RWPE2 (cell line): ENCODE measurements around the gene RSAD2.

Experiments
- ATAC-seq: fragments of 200-7000 bp; cut with Tn5 transposase; 3 replicates; pipeline ENCODE4 v1.9.1; 2021; ENCODE audit warnings: low read depth
- DNase-seq: peaks from one replicate; pipeline ENCODE4 v3.0.0-alpha.2; 2020; ENCODE audit warnings: low spot score
- H3K27ac ChIP-seq: fragments of 450-650 bp; 2 replicates; pipeline ENCODE4 v1.5.1; 2017; ENCODE audit warnings: mild to moderate bottlenecking; ENCODE audit not compliant: poor library complexity, severe bottlenecking
- H3K27me3 ChIP-seq: fragments of 250-450 bp; sonication (Bioruptor Pico); 2 replicates; pipeline ENCODE4 v1.5.1; 2021; ENCODE audit warnings: mild to moderate bottlenecking, moderate library complexity; ENCODE audit not compliant: insufficient read depth, poor library complexity, severe bottlenecking
- H3K36me3 ChIP-seq: fragments of 250-450 bp; sonication (Bioruptor Pico); 2 replicates; pipeline ENCODE4 v1.5.1; 2020; ENCODE audit warnings: low read depth, mild to moderate bottlenecking, moderate library complexity
- H3K4me1 ChIP-seq: fragments of 250-450 bp; sonication (Bioruptor Pico); 2 replicates; pipeline ENCODE4 v1.5.1; 2021; ENCODE audit warnings: mild to moderate bottlenecking, moderate library complexity; ENCODE audit not compliant: insufficient read depth, poor library complexity, severe bottlenecking
- H3K4me3 ChIP-seq: fragments of 250-450 bp; sonication (Bioruptor Pico); 2 replicates; pipeline ENCODE4 v1.5.1; 2021; ENCODE audit warnings: mild to moderate bottlenecking, moderate library complexity; ENCODE audit not compliant: severe bottlenecking
- H3K9me3 ChIP-seq: fragments of 250-450 bp; sonication (Bioruptor Pico); 2 replicates; pipeline ENCODE4 v1.5.1; 2021; ENCODE audit warnings: mild to moderate bottlenecking, moderate library complexity; ENCODE audit not compliant: severe bottlenecking
- CTCF ChIP-seq: fragments of 450-650 bp; IDR thresholded peaks from one replicate; pipeline ENCODE4 v1.5.1; 2017; ENCODE audit warnings: mild to moderate bottlenecking, moderate library complexity; ENCODE audit not compliant: poor library complexity, severe bottlenecking

The RSAD2 gene

GRCh38 chr2:6879011-6879410, 1.4 kb downstream of the RSAD2 start:
- TF ChIP-seq CTCF: no peak
- Histone ChIP-seq H3K4me3 (no peak overlapping the region), H3K36me3 (no peaks in the 10 kb centered on the region), H3K4me1 (no peaks in the 10 kb centered on the region), H3K9me3 (no peaks in the 10 kb centered on the region), H3K27me3 (no peaks in the 10 kb centered on the region), H3K27ac (no peak overlapping the region)
- no peak for ATAC-seq
- DNase-seq: no peak

GRCh38 chr2:6880200-6880733, 2.7 kb downstream of the RSAD2 start:
- Histone ChIP-seq H3K27me3 (no peaks in the 10 kb centered on the region), H3K4me3 (no peak overlapping the region), H3K36me3 (no peaks in the 10 kb centered on the region), H3K9me3 (no peaks in the 10 kb centered on the region), H3K4me1 (no peaks in the 10 kb centered on the region), H3K27ac (no peak overlapping the region)
- no peak for DNase-seq
- TF ChIP-seq CTCF: no peak
- ATAC-seq: no peak

- TF ChIP-seq CTCF: no peak
- no peak for ATAC-seq
- H3K4me3 ChIP-seq: no peak overlapping the region
Observed at GRCh38 chr2:6881046-6881445, 3.5 kb downstream of the RSAD2 start.

GRCh38 chr2:6881516-6881915, 3.9 kb downstream of the RSAD2 start:
- no peaks in the 10 kb centered on the region for H3K27me3 ChIP-seq
- DNase-seq: no peak
- no peaks in the 10 kb centered on the region for H3K36me3 ChIP-seq
- H3K4me3 ChIP-seq: no peak overlapping the region
- H3K9me3 ChIP-seq: no peaks in the 10 kb centered on the region
- no peak for ATAC-seq
- H3K27ac ChIP-seq: no peak overlapping the region
- TF ChIP-seq CTCF: no peak
- H3K4me1 ChIP-seq: no peaks in the 10 kb centered on the region

More at GRCh38 chr2:6881046-6881445, 3.5 kb downstream of the RSAD2 start:
- Histone ChIP-seq H3K27ac (no peak overlapping the region), H3K36me3 (no peaks in the 10 kb centered on the region), H3K27me3 (no peaks in the 10 kb centered on the region), H3K4me1 (no peaks in the 10 kb centered on the region), H3K9me3 (no peaks in the 10 kb centered on the region)
- no peak for DNase-seq

GRCh38 chr2:6883448-6884122, 6.0 kb downstream of the RSAD2 start:
- ATAC-seq: no peak
- Histone ChIP-seq H3K27ac (no peak overlapping the region), H3K4me1 (no peaks in the 10 kb centered on the region), H3K36me3 (no peaks in the 10 kb centered on the region), H3K4me3 (no peak overlapping the region), H3K9me3 (no peaks in the 10 kb centered on the region), H3K27me3 (no peaks in the 10 kb centered on the region)
- DNase-seq: no peak
- TF ChIP-seq CTCF: no peak
